Karpas-422 (cell line): ENCODE results near the gene ASB6. TPM values are rescaled to one million over a fixed set of nuclear protein-coding genes. Genes with fewer than 3 reads are reported as not detected.

Experiments used
- DNase-seq: peaks from one replicate; pipeline ENCODE4 v3.0.0-alpha.2; 2015
- H2AFZ ChIP-seq: fragments of 200-600 bp; sonication (generic); 2 replicates; pipeline ENCODE4 v1.6.1; 2014; ENCODE audit warnings: antibody characterized with exemption, low read length, mixed read lengths
- H3K27ac ChIP-seq: fragments of 200-600 bp; sonication (generic); 2 replicates; pipeline ENCODE4 v1.5.1; 2014; ENCODE audit warnings: mild to moderate bottlenecking, low read length, moderate library complexity
- H3K27me3 ChIP-seq: fragments of 200-600 bp; sonication (generic); 2 replicates; pipeline ENCODE4 v1.6.1; 2014; ENCODE audit warnings: low read length, mixed read lengths
- H3K36me3 ChIP-seq: fragments of 200-600 bp; sonication (generic); 2 replicates; pipeline ENCODE4 v1.6.1; 2014; ENCODE audit warnings: low read length, mixed read lengths; ENCODE audit not compliant: insufficient read depth
- H3K4me1 ChIP-seq: fragments of 200-600 bp; sonication (generic); 2 replicates; pipeline ENCODE4 v1.6.1; 2014; ENCODE audit warnings: mild to moderate bottlenecking, low read length, mixed read lengths
- H3K4me2 ChIP-seq: fragments of 200-600 bp; sonication (generic); 2 replicates; pipeline ENCODE4 v1.6.1; 2014; ENCODE audit warnings: low read length, low read depth, mild to moderate bottlenecking; ENCODE audit not compliant: poor library complexity, severe bottlenecking
- H3K4me3 ChIP-seq: fragments of 200-600 bp; sonication (generic); 2 replicates; pipeline ENCODE4 v1.5.1; 2014; ENCODE audit warnings: mild to moderate bottlenecking, antibody characterized with exemption, low read length, mixed read lengths
- H3K79me2 ChIP-seq: fragments of 200-600 bp; sonication (generic); 2 replicates; pipeline ENCODE4 v1.6.1; 2014; ENCODE audit warnings: mild to moderate bottlenecking, low read length, mixed read lengths
- H3K9ac ChIP-seq: fragments of 200-600 bp; sonication (generic); 2 replicates; pipeline ENCODE4 v1.6.0; 2014; ENCODE audit warnings: low read length
- H3K9me2 ChIP-seq: fragments of 200-600 bp; sonication (generic), shearing (Covaris generic); replicated peaks from 2 replicates; pipeline ENCODE4 v1.6.0; 2014; ENCODE audit warnings: mild to moderate bottlenecking, low read length, moderate library complexity; ENCODE audit not compliant: insufficient read depth
- H3K9me3 ChIP-seq: fragments of 300-700, 200-600 bp; sonication (generic); 2 replicates; pipeline ENCODE4 v1.6.1; 2014; ENCODE audit warnings: low read length, mixed read lengths
- H4K20me1 ChIP-seq: fragments of 200-600 bp; sonication (generic); 2 replicates; pipeline ENCODE4 v1.6.1; 2014; ENCODE audit warnings: mild to moderate bottlenecking, antibody characterized with exemption, low read length, low read depth; ENCODE audit not compliant: insufficient read depth
- total RNA-seq: library from RNA; depleted of rRNA; stranded (reverse); fragments of >200 nt; shearing (Covaris generic); gene quantifications from 2 replicates; pipeline ENCODE4 v1.2.3, GENCODE V29; 2014; ENCODE audit warnings: low replicate concordance; rRNA removed

Gene ASB6, protein sequence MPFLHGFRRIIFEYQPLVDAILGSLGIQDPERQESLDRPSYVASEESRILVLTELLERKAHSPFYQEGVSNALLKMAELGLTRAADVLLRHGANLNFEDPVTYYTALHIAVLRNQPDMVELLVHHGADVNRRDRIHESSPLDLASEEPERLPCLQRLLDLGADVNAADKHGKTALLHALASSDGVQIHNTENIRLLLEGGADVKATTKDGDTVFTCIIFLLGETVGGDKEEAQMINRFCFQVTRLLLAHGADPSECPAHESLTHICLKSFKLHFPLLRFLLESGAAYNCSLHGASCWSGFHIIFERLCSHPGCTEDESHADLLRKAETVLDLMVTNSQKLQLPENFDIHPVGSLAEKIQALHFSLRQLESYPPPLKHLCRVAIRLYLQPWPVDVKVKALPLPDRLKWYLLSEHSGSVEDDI
- 10.6 and 16.3 TPM in 2 replicates for total RNA-seq

DNA sequence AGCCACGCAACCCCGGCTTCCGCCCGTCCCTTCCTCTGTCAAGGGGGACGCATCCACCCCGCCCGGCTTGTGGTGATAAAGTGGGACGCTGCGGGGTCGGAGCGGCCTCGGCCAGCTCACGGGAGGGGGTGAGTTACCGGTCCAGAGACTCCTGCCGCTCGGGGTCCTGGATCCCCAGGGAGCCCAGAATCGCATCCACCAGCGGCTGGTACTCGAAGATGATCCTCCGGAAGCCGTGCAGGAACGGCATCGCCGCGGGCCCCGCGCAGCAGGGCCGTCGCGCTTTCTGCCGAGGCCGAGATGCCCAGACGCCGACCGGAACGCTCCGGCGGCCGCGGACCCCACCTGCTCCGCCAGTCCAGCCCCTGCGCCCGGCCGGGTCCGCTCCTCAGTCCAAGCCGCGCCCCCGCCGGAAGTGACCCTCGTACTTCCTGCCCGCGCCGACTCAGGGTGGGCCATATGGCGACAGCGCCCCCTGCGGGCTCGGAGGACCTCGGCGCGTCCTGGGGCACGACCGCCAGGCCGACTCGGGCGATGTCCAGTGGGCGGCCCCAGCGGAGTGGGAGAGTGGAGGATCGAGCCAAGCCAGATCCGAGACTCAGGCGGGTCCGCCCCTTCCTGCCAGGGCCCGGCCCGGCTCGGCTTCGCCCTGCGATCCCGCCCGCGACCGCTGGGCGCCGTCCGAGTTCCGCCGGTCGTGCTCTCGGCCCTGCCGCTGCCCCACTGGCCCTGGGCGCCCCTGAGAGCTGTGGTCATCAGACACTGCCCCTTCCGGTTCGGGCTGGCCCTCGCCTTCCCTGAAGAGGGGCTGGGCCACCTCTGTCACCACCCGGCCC is at the start of gene ASB6:
Gene ASB6, minus strand, starts transcription at position 402 of the 836 bp plus-strand sequence. Its CDS starts 152 bp downstream, at position 250.
- H4K20me1 ChIP-seq, result peaks cover 30% of the 10 kb centered on the region
- no peak within 1 kb of the TSS for H3K27ac ChIP-seq
- no peaks in the 10 kb centered on the region for H3K27me3 ChIP-seq
- peaks cover 26% of the 10 kb centered on the region for H3K4me1 ChIP-seq
- H3K9ac ChIP-seq, result peak within 1 kb of the TSS; percentile 95
- H3K36me3 ChIP-seq, result peaks cover 5% of the 10 kb centered on the region
- H3K4me2 ChIP-seq, result peak within 1 kb of the TSS; percentile 77
- H3K79me2 ChIP-seq, result peaks cover 28% of the 10 kb centered on the region
- H2AFZ ChIP-seq, result peak within 1 kb of the TSS; percentile 79
- peak within 1 kb of the TSS; percentile 93 for H3K4me3 ChIP-seq
- no peaks in the 10 kb centered on the region for H3K9me3 ChIP-seq
- no peaks in the 10 kb centered on the region for H3K9me2 ChIP-seq
- DNase-seq, result peak; percentile 98

DNA sequence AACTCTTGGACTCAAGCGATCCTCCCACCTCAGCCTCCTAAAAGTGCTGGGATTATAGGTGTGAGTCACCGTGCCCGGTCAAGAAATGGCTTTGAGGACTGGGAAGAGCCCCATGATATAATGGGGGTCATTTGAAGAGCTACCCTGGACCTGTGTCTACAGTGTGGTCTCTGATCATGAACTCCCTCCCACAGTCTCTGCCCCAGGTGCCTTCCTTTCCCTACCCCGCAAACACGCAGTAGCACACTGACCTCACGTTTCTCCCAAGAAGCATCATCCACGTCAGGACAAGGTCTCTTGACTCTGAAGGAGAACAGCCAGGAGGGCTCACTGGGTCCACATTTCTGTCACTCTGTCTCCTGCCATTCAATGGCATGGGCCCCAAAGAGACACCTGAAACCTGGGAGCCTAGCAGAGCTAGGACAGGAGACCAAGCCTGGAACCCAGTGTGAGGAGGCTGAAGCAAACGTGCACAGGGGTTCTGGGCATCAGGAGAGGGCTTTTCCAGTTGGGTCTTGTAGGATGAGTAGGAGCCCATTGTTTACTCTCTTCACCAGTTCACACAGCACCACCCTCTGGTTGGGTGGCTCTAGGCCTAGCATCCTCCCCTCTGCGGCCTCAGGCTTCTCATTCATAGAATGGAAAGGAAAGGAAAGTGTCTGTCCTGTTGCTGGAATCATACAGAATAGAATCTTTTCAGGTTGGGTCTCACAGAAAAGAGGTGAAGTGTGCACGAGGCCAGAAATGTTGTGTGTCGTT is 46.5 kb upstream of the ASB6 start:
- Histone ChIP-seq H2AFZ (no peak overlapping the region), H3K27ac (no peak overlapping the region), H3K36me3 (no peaks in the 10 kb centered on the region), H3K4me1 (no peaks in the 10 kb centered on the region), H3K4me3 (no peak overlapping the region), H3K4me2 (no peak overlapping the region), H3K79me2 (no peaks in the 10 kb centered on the region), H3K9ac (no peak overlapping the region), H3K9me2 (no peaks in the 10 kb centered on the region), H3K27me3 (no peaks in the 10 kb centered on the region), H3K9me3 (no peaks in the 10 kb centered on the region), H4K20me1 (no peaks in the 10 kb centered on the region)
- DNase-seq, result no peak

DNA sequence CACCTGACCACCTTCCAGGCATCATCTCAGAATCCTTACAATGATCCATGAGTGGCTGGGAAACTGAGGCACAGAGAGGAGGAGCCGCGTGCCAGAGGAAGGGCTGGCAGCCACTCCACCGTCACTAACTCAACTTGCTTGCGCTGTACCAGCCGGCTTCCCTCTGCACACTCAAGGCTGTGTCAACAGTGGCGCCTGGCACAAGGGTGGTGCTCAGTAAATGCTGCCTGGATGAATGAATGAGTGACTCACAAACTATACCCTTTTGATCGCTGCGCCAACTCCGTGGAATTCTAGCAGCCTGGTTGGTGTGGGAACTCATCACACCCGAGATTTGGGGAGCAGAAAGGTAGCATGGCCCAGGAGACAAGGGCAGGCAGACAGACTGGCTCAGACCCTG is 45.4 kb upstream of the ASB6 start:
- Histone ChIP-seq H3K9me3 (no peaks in the 10 kb centered on the region), H3K27ac (no peak overlapping the region), H4K20me1 (no peaks in the 10 kb centered on the region), H3K9me2 (no peaks in the 10 kb centered on the region), H2AFZ (no peak overlapping the region), H3K27me3 (no peaks in the 10 kb centered on the region), H3K4me3 (no peak overlapping the region), H3K4me2 (no peak overlapping the region), H3K9ac (no peak overlapping the region), H3K79me2 (no peaks in the 10 kb centered on the region), H3K36me3 (no peaks in the 10 kb centered on the region), H3K4me1 (no peaks in the 10 kb centered on the region)
- DNase-seq, result no peak

DNA sequence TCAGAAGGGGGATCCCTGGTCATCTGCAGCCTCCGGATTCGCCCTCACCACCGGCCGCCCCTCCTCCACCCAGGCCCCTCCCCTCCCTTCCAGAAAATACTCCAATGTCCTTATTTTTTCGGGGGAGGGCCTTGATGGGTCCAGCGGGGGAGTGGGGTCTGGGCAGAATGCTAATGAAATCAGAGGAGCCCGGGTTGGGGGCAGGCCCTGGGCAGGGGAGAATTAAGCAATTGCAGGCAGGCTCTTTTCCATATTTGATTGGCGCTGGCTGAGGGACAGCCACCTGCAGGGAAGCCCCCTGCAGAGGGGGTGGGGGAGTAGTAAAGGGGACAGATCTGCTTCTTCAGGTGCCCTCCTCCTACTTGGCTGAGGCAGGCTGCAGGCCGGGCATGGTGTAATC is 44.8 kb upstream of the ASB6 start:
- Histone ChIP-seq H3K27me3 (no peaks in the 10 kb centered on the region), H3K9me2 (no peaks in the 10 kb centered on the region), H3K9me3 (no peaks in the 10 kb centered on the region), H3K79me2 (no peaks in the 10 kb centered on the region), H3K4me1 (no peaks in the 10 kb centered on the region), H3K9ac (no peak overlapping the region), H3K4me2 (no peak overlapping the region), H3K36me3 (no peaks in the 10 kb centered on the region), H2AFZ (no peak overlapping the region), H4K20me1 (no peaks in the 10 kb centered on the region), H3K27ac (no peak overlapping the region), H3K4me3 (no peak overlapping the region)
- no peak for DNase-seq

DNA sequence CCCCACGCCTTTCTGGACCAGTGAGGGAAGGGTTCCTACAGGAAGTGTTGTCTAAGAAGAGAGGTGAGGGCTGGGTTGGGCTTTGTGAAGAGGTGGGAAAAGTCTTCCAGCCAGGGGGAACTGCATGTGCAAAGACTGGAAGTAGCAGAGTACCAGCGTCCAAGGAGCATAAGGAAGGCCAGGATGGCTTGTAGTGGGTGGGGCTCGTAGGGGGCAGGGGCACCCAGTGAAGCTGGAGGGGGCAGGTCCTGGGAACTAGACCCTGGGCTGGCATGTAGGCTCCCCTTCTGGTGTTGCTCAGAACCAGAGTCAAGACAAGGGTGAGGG is 43.9 kb upstream of the ASB6 start:
- H3K9me2 ChIP-seq, result no peaks in the 10 kb centered on the region
- H3K9me3 ChIP-seq, result no peaks in the 10 kb centered on the region
- no peaks in the 10 kb centered on the region for H4K20me1 ChIP-seq
- H3K27me3 ChIP-seq, result no peaks in the 10 kb centered on the region
- DNase-seq, result no peak
- H3K4me1 ChIP-seq, result no peaks in the 10 kb centered on the region
- no peak overlapping the region for H3K4me2 ChIP-seq
- H3K79me2 ChIP-seq, result no peaks in the 10 kb centered on the region
- no peak overlapping the region for H2AFZ ChIP-seq
- no peak overlapping the region for H3K4me3 ChIP-seq
- H3K36me3 ChIP-seq, result no peaks in the 10 kb centered on the region
- no peak overlapping the region for H3K9ac ChIP-seq
- H3K27ac ChIP-seq, result no peak overlapping the region

DNA sequence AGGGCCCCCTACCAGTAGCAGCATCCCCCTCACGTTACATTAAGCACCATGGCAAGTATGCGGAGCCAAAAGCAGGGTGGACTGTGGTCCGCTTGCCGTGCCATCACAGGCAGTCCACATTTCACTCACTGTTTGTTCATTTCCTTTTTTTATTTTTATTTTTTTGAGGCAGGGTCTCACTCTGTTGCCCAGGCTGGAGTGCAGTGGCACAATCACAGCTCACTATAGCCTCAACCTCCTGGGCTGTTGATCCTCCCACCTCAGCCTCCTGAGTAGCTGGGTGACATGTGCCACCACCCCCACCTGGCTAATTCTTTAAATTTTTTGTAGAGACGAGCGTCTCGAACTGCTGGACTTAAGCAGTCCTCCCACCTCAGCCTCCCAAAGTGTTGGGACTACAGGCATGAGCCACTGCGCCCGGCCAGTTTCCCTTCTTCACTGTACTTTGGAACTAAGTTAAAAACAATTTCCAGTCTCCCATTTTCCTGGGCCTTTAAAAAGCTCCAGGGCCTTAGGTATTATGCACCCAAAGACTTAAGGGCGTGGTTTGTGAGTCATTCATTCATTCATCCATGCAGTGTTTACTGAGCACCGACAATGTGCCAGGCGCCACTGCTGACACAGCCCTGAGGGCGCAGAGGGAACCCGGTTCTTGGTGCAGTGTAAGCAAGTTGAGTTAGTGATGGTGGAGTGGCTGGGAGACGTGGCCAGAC is 43.4 kb upstream of the ASB6 start:
- no peaks in the 10 kb centered on the region for H3K27me3 ChIP-seq
- no peaks in the 10 kb centered on the region for H3K9me2 ChIP-seq
- no peaks in the 10 kb centered on the region for H3K79me2 ChIP-seq
- no peaks in the 10 kb centered on the region for H3K9me3 ChIP-seq
- H2AFZ ChIP-seq, result no peak overlapping the region
- no peak overlapping the region for H3K9ac ChIP-seq
- H3K4me3 ChIP-seq, result no peak overlapping the region
- no peak for DNase-seq
- H4K20me1 ChIP-seq, result no peaks in the 10 kb centered on the region
- no peak overlapping the region for H3K4me2 ChIP-seq
- H3K4me1 ChIP-seq, result no peaks in the 10 kb centered on the region
- no peaks in the 10 kb centered on the region for H3K36me3 ChIP-seq
- no peak overlapping the region for H3K27ac ChIP-seq

DNA sequence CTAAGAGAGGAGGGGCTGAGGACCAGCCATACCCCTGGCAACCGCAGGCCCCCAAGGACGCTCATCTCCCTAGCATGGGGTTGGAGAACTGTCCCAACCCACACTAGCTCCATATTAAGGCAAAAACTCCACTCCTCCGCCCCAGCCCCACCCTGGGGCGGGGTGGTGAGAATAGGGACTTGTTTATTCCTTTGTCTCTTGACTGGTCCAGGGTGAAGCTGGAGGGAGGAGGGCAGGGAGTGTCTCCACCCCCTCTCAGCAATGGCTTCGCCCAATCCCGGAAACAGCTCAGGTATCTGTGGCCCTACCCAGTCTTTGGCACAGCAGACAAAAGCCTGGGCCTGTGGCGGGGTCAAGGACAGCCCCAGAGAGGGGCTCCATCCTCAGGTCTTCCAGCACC is 40.4 kb upstream of the ASB6 start:
- Histone ChIP-seq H3K79me2 (no peaks in the 10 kb centered on the region), H3K9me3 (no peaks in the 10 kb centered on the region), H2AFZ (no peak overlapping the region), H3K9me2 (no peaks in the 10 kb centered on the region), H3K4me3 (no peak overlapping the region), H4K20me1 (no peaks in the 10 kb centered on the region), H3K27ac (no peak overlapping the region), H3K4me2 (no peak overlapping the region), H3K27me3 (no peaks in the 10 kb centered on the region), H3K9ac (no peak overlapping the region), H3K36me3 (no peaks in the 10 kb centered on the region), H3K4me1 (no peaks in the 10 kb centered on the region)
- DNase-seq, result no peak
